Measurements from ENCODE around the gene MARCHF11.

The MARCHF11 gene

GRCh38 chr5:16179511-16179935, at the start of gene MARCHF11:
Gene MARCHF11 (minus strand): TSS chr5:16179791. CDS start chr5:16179575, 216 bp downstream.
- no peak for DNase-seq (ENCODE audit: low read depth)

- DNase-seq (ENCODE audit: low read depth), result no peak
Observed at GRCh38 chr5:16225927-16226326, 46.3 kb upstream of the MARCHF11 start.

GRCh38 chr5:16192311-16192710, 12.7 kb upstream of the MARCHF11 start:
- DNase-seq (ENCODE audit: low read depth), result no peak

- no peak for DNase-seq (ENCODE audit: low read depth)
Observed at GRCh38 chr5:16180789-16181082, 1.1 kb upstream of the MARCHF11 start.

GRCh38 chr5:16179936-16180788, 571 bp upstream of the MARCHF11 start:
- DNase-seq (ENCODE audit: low read depth), result no peak

GRCh38 chr5:16178745-16179372, 732 bp downstream of the MARCHF11 start:
- DNase-seq (ENCODE audit: low read depth), result no peak

GRCh38 chr5:16169550-16169949, 10.0 kb downstream of the MARCHF11 start:
- no peak for DNase-seq (ENCODE audit: low read depth)

- DNase-seq (ENCODE audit: low read depth), result no peak
Observed at GRCh38 chr5:16160706-16161105, 18.9 kb downstream of the MARCHF11 start.

- no peak for DNase-seq (ENCODE audit: low read depth)
Observed at GRCh38 chr5:16159636-16160035, 20.0 kb downstream of the MARCHF11 start.

GRCh38 chr5:16156152-16156551, 23.4 kb downstream of the MARCHF11 start:
- DNase-seq (ENCODE audit: low read depth), result no peak

- no peak for DNase-seq (ENCODE audit: low read depth)
Observed at GRCh38 chr5:16152601-16153568, 26.7 kb downstream of the MARCHF11 start.

- DNase-seq (ENCODE audit: low read depth), result no peak
Observed at GRCh38 chr5:16149621-16150020, 30.0 kb downstream of the MARCHF11 start.

- DNase-seq (ENCODE audit: low read depth), result no peak
Observed at GRCh38 chr5:16147179-16147900, 32.3 kb downstream of the MARCHF11 start.

GRCh38 chr5:16144416-16144815, 35.2 kb downstream of the MARCHF11 start:
- DNase-seq (ENCODE audit: low read depth), result no peak

GRCh38 chr5:16143361-16144049, 36.1 kb downstream of the MARCHF11 start:
- DNase-seq (ENCODE audit: low read depth), result no peak

GRCh38 chr5:16140944-16141343, 38.6 kb downstream of the MARCHF11 start:
- DNase-seq (ENCODE audit: low read depth), result no peak

- DNase-seq (ENCODE audit: low read depth), result no peak
Observed at GRCh38 chr5:16140417-16140816, 39.2 kb downstream of the MARCHF11 start.

GRCh38 chr5:16137177-16137576, 42.4 kb downstream of the MARCHF11 start:
- DNase-seq (ENCODE audit: low read depth), result no peak

- DNase-seq (ENCODE audit: low read depth), result no peak
Observed at GRCh38 chr5:16135506-16135905, 44.1 kb downstream of the MARCHF11 start.

GRCh38 chr5:16135003-16135402, 44.6 kb downstream of the MARCHF11 start:
- DNase-seq (ENCODE audit: low read depth), result no peak

- DNase-seq (ENCODE audit: low read depth), result no peak
Observed at GRCh38 chr5:16134204-16134603, 45.4 kb downstream of the MARCHF11 start.
